IMR-90 (cell line): ENCODE data around the gene OR8S1. TPM values are rescaled to one million over a fixed set of nuclear protein-coding genes. Genes with fewer than 3 reads are reported as not detected.

ENCODE experiments used
- ATAC-seq: fragments of 200-7000 bp; cut with Tn5 transposase; 2 replicates; pipeline ENCODE4 v1.9.1; 2020; ENCODE audit warnings: low read depth, mild to moderate bottlenecking, moderate library complexity
- BruUV-seq: library from RNA; stranded (reverse); fragments of 400-500 nt; replicated peaks from 2 replicates; lab custom pipeline; 2021; lab: Mats Ljungman, UMichigan
- CTCF ChIA-PET: fragments of 300-600 bp; formaldehyde crosslinking; extraction: SDS; loops from one replicate; lab custom pipeline; 2021; ENCODE audit warnings: antibody characterized with exemption; lab: Yijun Ruan, JAX
- POLR2A ChIA-PET: fragments of 300-600 bp; sonication (Branson Sonifier 250); formaldehyde crosslinking; loops from one replicate; lab custom pipeline; 2022; ENCODE audit warnings: antibody characterized with exemption; ENCODE audit not compliant: unreplicated experiment; lab: Charles Lee
- DNase-seq: peaks from one replicate; pipeline ENCODE4 v3.0.0; 2013
- H2AFZ ChIP-seq: replicated peaks from 2 replicates; pipeline ENCODE3; 2013; ENCODE audit warnings: low read length, mild to moderate bottlenecking; ENCODE audit not compliant: poor library complexity
- H2AK5ac ChIP-seq: 2 replicates; pipeline ENCODE4 v1.6.1; 2013; ENCODE audit warnings: low read depth, low read length, inconsistent platforms
- H2AK9ac ChIP-seq: replicated peaks from 2 replicates; pipeline ENCODE3; 2013; ENCODE audit warnings: mild to moderate bottlenecking, low read depth, low read length, moderate library complexity; ENCODE audit not compliant: poor library complexity
- H2BK120ac ChIP-seq: 2 replicates; pipeline ENCODE4 v1.6.1; 2013; ENCODE audit warnings: low read depth, low read length, inconsistent platforms
- H2BK15ac ChIP-seq: 3 replicates; pipeline ENCODE4 v1.6.1; 2013; ENCODE audit warnings: low read depth, low read length, inconsistent platforms
- H2BK20ac ChIP-seq: 2 replicates; pipeline ENCODE4 v1.6.1; 2013; ENCODE audit warnings: low read depth, mild to moderate bottlenecking, inconsistent platforms, low read length, moderate library complexity
- H2BK5ac ChIP-seq: 2 replicates; pipeline ENCODE4 v1.6.1; 2013; ENCODE audit warnings: mild to moderate bottlenecking, low read depth, low read length, inconsistent platforms; ENCODE audit not compliant: poor library complexity, severe bottlenecking
- H3K14ac ChIP-seq: replicated peaks from 2 replicates; pipeline ENCODE4 v1.6.1; 2013; ENCODE audit warnings: low read depth, low read length, inconsistent platforms
- H3K18ac ChIP-seq: 2 replicates; pipeline ENCODE4 v1.6.1; 2013; ENCODE audit warnings: low read depth, low read length, control low read depth
- H3K23ac ChIP-seq: 2 replicates; pipeline ENCODE4 v1.6.1; 2013; ENCODE audit warnings: low read depth, low read length, inconsistent platforms
- H3K27ac ChIP-seq: 2 replicates; pipeline ENCODE4 v1.5.1; 2013; ENCODE audit warnings: mild to moderate bottlenecking, control low read depth, low read length; ENCODE audit not compliant: insufficient read depth
- H3K27me3 ChIP-seq: 2 replicates; pipeline ENCODE4 v1.6.1; 2013; ENCODE audit warnings: low read length; ENCODE audit not compliant: control insufficient read depth, insufficient read depth
- H3K36me3 ChIP-seq: 2 replicates; pipeline ENCODE4 v1.6.1; 2013; ENCODE audit warnings: low read length, mixed read lengths; ENCODE audit not compliant: control insufficient read depth, insufficient read depth
- H3K4ac ChIP-seq: 2 replicates; pipeline ENCODE4 v1.6.1; 2013; ENCODE audit warnings: low read depth, low read length, inconsistent platforms
- H3K4me1 ChIP-seq: 2 replicates; pipeline ENCODE4 v1.6.1; 2013; ENCODE audit warnings: low read length, mixed read lengths; ENCODE audit not compliant: control insufficient read depth, insufficient read depth
- H3K4me2 ChIP-seq: 2 replicates; pipeline ENCODE4 v1.6.1; 2013; ENCODE audit warnings: low read depth, mild to moderate bottlenecking, control low read depth, low read length, moderate library complexity
- H3K4me3 ChIP-seq: 2 replicates; pipeline ENCODE4 v1.5.1; 2013; ENCODE audit warnings: low read depth, mild to moderate bottlenecking, control low read depth, low read length, moderate library complexity; ENCODE audit not compliant: insufficient read depth
- H3K56ac ChIP-seq: 2 replicates; pipeline ENCODE4 v1.6.1; 2013; ENCODE audit warnings: low read length, inconsistent platforms; ENCODE audit not compliant: insufficient read depth; ENCODE audit errors: extremely low read depth
- H3K79me1 ChIP-seq, 2 experiments: 2 replicates each; pipeline ENCODE4 v1.6.1; 2013; ENCODE audit warnings: low read length in 2 of 2, inconsistent platforms in 1 of 2, low read depth in 1 of 2
- H3K9ac ChIP-seq: 2 replicates; pipeline ENCODE4 v1.6.1; 2013; ENCODE audit warnings: low read depth, low read length, control low read depth
- H3K9me1 ChIP-seq: 2 replicates; pipeline ENCODE4 v1.6.1; 2013; ENCODE audit warnings: low read length, inconsistent platforms; ENCODE audit not compliant: insufficient read depth
- H3K9me3 ChIP-seq: 2 replicates; pipeline ENCODE4 v1.6.1; 2013; ENCODE audit warnings: low read length; ENCODE audit not compliant: control insufficient read depth, insufficient read depth
- H4K20me1 ChIP-seq: 2 replicates; pipeline ENCODE4 v1.6.1; 2013; ENCODE audit warnings: low read length, inconsistent platforms; ENCODE audit not compliant: insufficient read depth
- H4K5ac ChIP-seq: 2 replicates; pipeline ENCODE4 v1.6.1; 2013; ENCODE audit warnings: mild to moderate bottlenecking, low read depth, low read length, control low read depth
- H4K8ac ChIP-seq, 2 experiments: 2 replicates each; pipeline ENCODE4 v1.6.1; 2013; ENCODE audit warnings: low read depth in 2 of 2, low read length in 2 of 2, control low read depth in 1 of 2, inconsistent platforms in 1 of 2
- H4K91ac ChIP-seq: 2 replicates; pipeline ENCODE4 v1.6.1; 2013; ENCODE audit warnings: low read depth, low read length, inconsistent platforms; ENCODE audit not compliant: insufficient read depth
- BHLHE40 ChIP-seq: fragments of 150-350 bp; IDR thresholded peaks from 2 replicates; pipeline ENCODE4 v1.6.1; 2016; ENCODE audit warnings: mild to moderate bottlenecking, low read depth, low read length
- CEBPB ChIP-seq: IDR thresholded peaks from 2 replicates; pipeline ENCODE4 v1.6.1; 2012; ENCODE audit warnings: low read depth, low read length, improper control_type of control experiment
- CHD1 ChIP-seq: IDR thresholded peaks from 2 replicates; pipeline ENCODE4 v1.6.1; 2012; ENCODE audit warnings: low read depth, low read length, improper control_type of control experiment
- FOS ChIP-seq: fragments of 150-350 bp; IDR thresholded peaks from 2 replicates; pipeline ENCODE4 v1.6.1; 2016; ENCODE audit warnings: low read depth, low read length
- MAFK ChIP-seq: IDR thresholded peaks from 2 replicates; pipeline ENCODE4 v1.6.1; 2012; ENCODE audit warnings: low read depth, low read length, improper control_type of control experiment
- MAZ ChIP-seq: IDR thresholded peaks from 2 replicates; pipeline ENCODE4 v1.6.1; 2012; ENCODE audit warnings: low read depth, mild to moderate bottlenecking, low read length, improper control_type of control experiment, moderate library complexity, borderline replicate concordance
- MXI1 ChIP-seq: IDR thresholded peaks from 2 replicates; pipeline ENCODE4 v1.6.1; 2012; ENCODE audit warnings: low read depth, mild to moderate bottlenecking, low read length, moderate library complexity, borderline replicate concordance
- NFE2L2 ChIP-seq: fragments of 150-350 bp; IDR thresholded peaks from 2 replicates; pipeline ENCODE4 v1.6.1; 2016; ENCODE audit warnings: low read depth, mild to moderate bottlenecking, low read length
- POLR2A ChIP-seq: IDR thresholded peaks from 2 replicates; pipeline ENCODE4 v1.6.1; 2012; ENCODE audit warnings: mild to moderate bottlenecking, low read depth, low read length
- RAD21 ChIP-seq: IDR thresholded peaks from 2 replicates; pipeline ENCODE4 v1.6.1; 2012; ENCODE audit warnings: low read length, improper control_type of control experiment
- RCOR1 ChIP-seq: IDR thresholded peaks from 2 replicates; pipeline ENCODE4 v1.6.1; 2012; ENCODE audit warnings: mild to moderate bottlenecking, low read length, improper control_type of control experiment; ENCODE audit not compliant: insufficient replicate concordance
- RFX5 ChIP-seq: IDR thresholded peaks from 2 replicates; pipeline ENCODE4 v1.8.0; 2012; ENCODE audit warnings: low read depth, mild to moderate bottlenecking, low read length, moderate library complexity
- SMC3 ChIP-seq: fragments of 150-350 bp; IDR thresholded peaks from 2 replicates; pipeline ENCODE4 v1.6.1; 2016; ENCODE audit warnings: low read depth, mild to moderate bottlenecking, antibody characterized with exemption, low read length, moderate library complexity
- WGBS, 2 experiments: methylation state at CpG; one replicate each; pipeline versions ENCODE4 v1.1.5 to v1.1.7; 2013; ENCODE audit warnings: missing lambda C conversion rate in 2 of 2; ENCODE audit not compliant: insufficient read length in 1 of 2; ENCODE audit errors: extremely low coverage in 2 of 2; 5-methylcytosine and 5-hydroxymethylcytosine counted together
- dilution Hi-C: fragments of 300-500 bp; cut with HindIII; formaldehyde crosslinking; loops from one replicate; pipeline ENCODE4 v1.14.3; 2018; ENCODE audit warnings: low sequenced_read_pairs; ENCODE audit not compliant: unreplicated experiment
- in situ Hi-C: fragments of 300-500 bp; cut with MboI; formaldehyde crosslinking; loops from 3 replicates; pipeline ENCODE4 v1.14.3; 2019; ENCODE audit warnings: low sequenced_read_pairs, inconsistent platforms, mixed read lengths
- intact Hi-C: fragments of 100-400 bp; cut with micrococcal nuclease; formaldehyde crosslinking; loops from 2 replicates; pipeline ENCODE4 v1.10.0; 2022
- polyA plus RNA-seq, 3 experiments: library from polyadenylated mRNA; depleted of rRNA; stranded (reverse); fragments of >200 nt; gene quantifications; 2 replicates each; pipeline ENCODE4 v1.2.3, GENCODE V29; 2012; ENCODE audit warnings: low replicate concordance in 1 of 3
- total RNA-seq: library from RNA; depleted of rRNA; stranded (reverse); fragments of >200 nt; gene quantifications from 2 replicates; pipeline ENCODE4 v1.2.3, GENCODE V29; 2012
- TF ChIP-seq, protein P1 (sequence below): conservative IDR thresholded peaks from 2 replicates; pipeline ENCODE4 v1.5.1; 2012; ENCODE audit warnings: mild to moderate bottlenecking, low read depth, low read length, improper control_type of control experiment
- TF ChIP-seq, protein P2 (sequence below): fragments of 150-350 bp; IDR thresholded peaks from 2 replicates; pipeline ENCODE4 v1.6.1; 2016; ENCODE audit warnings: low read depth, mild to moderate bottlenecking, low read length, moderate library complexity, borderline replicate concordance
- TF ChIP-seq, protein P3 (sequence below): fragments of 150-350 bp; IDR thresholded peaks from 2 replicates; pipeline ENCODE4 v1.6.1; 2017; ENCODE audit warnings: mild to moderate bottlenecking, antibody characterized with exemption, low read length, low read depth

OR8S1 gene
- total and polyA plus RNA-seq, 2 of the 4 experiments (the other 2 are of a cell fraction) = not detected

DNA sequence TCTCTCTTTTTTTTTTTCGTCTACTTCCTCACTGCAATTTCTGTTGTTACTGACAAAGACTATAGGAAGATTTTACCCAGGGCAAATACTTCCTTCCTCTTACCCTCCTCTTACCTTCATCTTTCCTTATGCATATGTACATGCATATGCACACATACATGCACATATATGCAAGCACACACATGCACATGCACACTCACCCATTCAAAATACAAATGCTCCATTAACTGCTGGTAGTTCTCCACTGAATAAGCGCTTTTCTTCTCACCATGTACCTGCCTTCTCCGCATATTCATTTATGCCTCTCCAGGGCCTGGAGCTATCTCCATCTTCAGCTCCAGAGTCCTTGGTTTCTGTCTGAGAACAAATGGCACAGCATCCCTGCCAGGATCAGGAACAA lies 42.5 kb upstream of the OR8S1 start:
- Histone ChIP-seq H2AK9ac (no peak overlapping the region), H3K9me3 (no peaks in the 10 kb centered on the region), H2BK15ac (no peak overlapping the region), H3K18ac (no peak overlapping the region), H3K9ac (no peak overlapping the region), H3K4me3 (no peak overlapping the region), H3K56ac (no peak overlapping the region), H2BK120ac (no peak overlapping the region), H4K8ac (no peak overlapping the region), H4K5ac (no peak overlapping the region), H3K4ac (no peak overlapping the region), H3K36me3 (no peaks in the 10 kb centered on the region), H3K27ac (no peak overlapping the region), H4K20me1 (no peaks in the 10 kb centered on the region), H2BK5ac (no peak overlapping the region), H4K91ac (no peak overlapping the region), H3K9me1 (no peaks in the 10 kb centered on the region), H2AK5ac (no peak overlapping the region), H2AFZ (no peak overlapping the region), H3K14ac (no peak overlapping the region), H3K23ac (no peak overlapping the region), H3K27me3 (no peaks in the 10 kb centered on the region), H3K79me1 (no peaks in the 10 kb centered on the region), H3K4me1 (no peaks in the 10 kb centered on the region), H3K4me2 (no peak overlapping the region), H2BK20ac (no peak overlapping the region)
- in situ Hi-C loops (no loop called here), dilution Hi-C loops (no loop called here), intact Hi-C loops (no loop called here)
- CTCF ChIA-PET = no interaction called here
- BruUV-seq = no TSS peak
- no peak for ATAC-seq
- POLR2A ChIA-PET = no interaction called here
- 100% methylated on average over 1 of the region's 3 CpGs; no CpG with 5 or more reads in 1 of the 2 experiments for WGBS, 2 experiments
- no peak for DNase-seq
- no peak for TF ChIP-seq FOS
- TF ChIP-seq, protein P1, sequence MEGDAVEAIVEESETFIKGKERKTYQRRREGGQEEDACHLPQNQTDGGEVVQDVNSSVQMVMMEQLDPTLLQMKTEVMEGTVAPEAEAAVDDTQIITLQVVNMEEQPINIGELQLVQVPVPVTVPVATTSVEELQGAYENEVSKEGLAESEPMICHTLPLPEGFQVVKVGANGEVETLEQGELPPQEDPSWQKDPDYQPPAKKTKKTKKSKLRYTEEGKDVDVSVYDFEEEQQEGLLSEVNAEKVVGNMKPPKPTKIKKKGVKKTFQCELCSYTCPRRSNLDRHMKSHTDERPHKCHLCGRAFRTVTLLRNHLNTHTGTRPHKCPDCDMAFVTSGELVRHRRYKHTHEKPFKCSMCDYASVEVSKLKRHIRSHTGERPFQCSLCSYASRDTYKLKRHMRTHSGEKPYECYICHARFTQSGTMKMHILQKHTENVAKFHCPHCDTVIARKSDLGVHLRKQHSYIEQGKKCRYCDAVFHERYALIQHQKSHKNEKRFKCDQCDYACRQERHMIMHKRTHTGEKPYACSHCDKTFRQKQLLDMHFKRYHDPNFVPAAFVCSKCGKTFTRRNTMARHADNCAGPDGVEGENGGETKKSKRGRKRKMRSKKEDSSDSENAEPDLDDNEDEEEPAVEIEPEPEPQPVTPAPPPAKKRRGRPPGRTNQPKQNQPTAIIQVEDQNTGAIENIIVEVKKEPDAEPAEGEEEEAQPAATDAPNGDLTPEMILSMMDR = no peak
- TF ChIP-seq BHLHE40 = no peak
- TF ChIP-seq, protein P2, sequence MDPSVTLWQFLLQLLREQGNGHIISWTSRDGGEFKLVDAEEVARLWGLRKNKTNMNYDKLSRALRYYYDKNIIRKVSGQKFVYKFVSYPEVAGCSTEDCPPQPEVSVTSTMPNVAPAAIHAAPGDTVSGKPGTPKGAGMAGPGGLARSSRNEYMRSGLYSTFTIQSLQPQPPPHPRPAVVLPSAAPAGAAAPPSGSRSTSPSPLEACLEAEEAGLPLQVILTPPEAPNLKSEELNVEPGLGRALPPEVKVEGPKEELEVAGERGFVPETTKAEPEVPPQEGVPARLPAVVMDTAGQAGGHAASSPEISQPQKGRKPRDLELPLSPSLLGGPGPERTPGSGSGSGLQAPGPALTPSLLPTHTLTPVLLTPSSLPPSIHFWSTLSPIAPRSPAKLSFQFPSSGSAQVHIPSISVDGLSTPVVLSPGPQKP = no peak
- TF ChIP-seq NFE2L2 = no peak
- TF ChIP-seq SMC3 = no peak
- no peak for TF ChIP-seq MAZ
- no peak for TF ChIP-seq CEBPB
- no peak for TF ChIP-seq RAD21
- no peak for TF ChIP-seq RCOR1
- no peak for TF ChIP-seq RFX5
- no peak for TF ChIP-seq MXI1
- TF ChIP-seq, protein P3, sequence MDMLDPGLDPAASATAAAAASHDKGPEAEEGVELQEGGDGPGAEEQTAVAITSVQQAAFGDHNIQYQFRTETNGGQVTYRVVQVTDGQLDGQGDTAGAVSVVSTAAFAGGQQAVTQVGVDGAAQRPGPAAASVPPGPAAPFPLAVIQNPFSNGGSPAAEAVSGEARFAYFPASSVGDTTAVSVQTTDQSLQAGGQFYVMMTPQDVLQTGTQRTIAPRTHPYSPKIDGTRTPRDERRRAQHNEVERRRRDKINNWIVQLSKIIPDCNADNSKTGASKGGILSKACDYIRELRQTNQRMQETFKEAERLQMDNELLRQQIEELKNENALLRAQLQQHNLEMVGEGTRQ = no peak
- no peak for TF ChIP-seq CHD1
- no peak for TF ChIP-seq MAFK
- TF ChIP-seq POLR2A = no peak
